Mesenchymal stem cell (in vitro differentiated cells and primary cell): ENCODE measurements around the gene SOX6.

ENCODE experiments used
- DNase-seq: peaks from one replicate; pipeline ENCODE4 v3.0.0-alpha.2; 2013
- H2AFZ ChIP-seq: one replicate; pipeline ENCODE4 v1.6.1; 2013; ENCODE audit warnings: low read depth, mild to moderate bottlenecking, control low read depth, inconsistent platforms, low read length, moderate library complexity
- H2AK5ac ChIP-seq: 2 replicates; pipeline ENCODE4 v1.6.1; 2013; ENCODE audit warnings: low read length, moderate library complexity, mild to moderate bottlenecking, inconsistent platforms; ENCODE audit not compliant: severe bottlenecking
- H2BK120ac ChIP-seq: one replicate; pipeline ENCODE4 v1.6.1; 2013; ENCODE audit warnings: low read depth, mild to moderate bottlenecking, inconsistent platforms, low read length, moderate library complexity
- H2BK12ac ChIP-seq, 2 experiments: one replicate each; pipeline ENCODE4 v1.6.1; 2013; ENCODE audit warnings: inconsistent platforms in 2 of 2, low read length in 2 of 2, mild to moderate bottlenecking in 2 of 2, moderate library complexity in 2 of 2, control low read depth in 1 of 2
- H2BK15ac ChIP-seq: one replicate; pipeline ENCODE4 v1.6.1; 2013; ENCODE audit warnings: mild to moderate bottlenecking, low read depth, inconsistent platforms; ENCODE audit not compliant: poor library complexity, severe bottlenecking
- H2BK5ac ChIP-seq: 2 replicates; pipeline ENCODE4 v1.6.1; 2013; ENCODE audit warnings: low read depth, mild to moderate bottlenecking, low read length, control low read depth, inconsistent platforms; ENCODE audit not compliant: poor library complexity, severe bottlenecking
- H3K14ac ChIP-seq, 2 experiments: one replicate each; pipeline ENCODE4 v1.6.1; 2013; ENCODE audit warnings: inconsistent platforms in 2 of 2, low read length in 2 of 2, control low read depth in 1 of 2, mild to moderate bottlenecking in 1 of 2, moderate library complexity in 1 of 2
- H3K18ac ChIP-seq, 2 experiments: one replicate each; pipeline ENCODE4 v1.6.1; 2013; ENCODE audit warnings: inconsistent platforms in 2 of 2, low read length in 2 of 2, control low read depth in 1 of 2, low read depth in 1 of 2, mild to moderate bottlenecking in 1 of 2
- H3K23ac ChIP-seq, 2 experiments: one replicate each; pipeline ENCODE4 v1.6.1; 2013; ENCODE audit warnings: inconsistent platforms in 2 of 2, low read length in 2 of 2, mild to moderate bottlenecking in 2 of 2, moderate library complexity in 2 of 2, control low read depth in 1 of 2
- H3K27ac ChIP-seq: 2 replicates; pipeline ENCODE4 v1.5.1; 2013; ENCODE audit warnings: mild to moderate bottlenecking, moderate library complexity, low read length, control low read depth, inconsistent platforms; ENCODE audit not compliant: poor library complexity, severe bottlenecking
- H3K27me3 ChIP-seq, 2 experiments: 2 replicates each; pipeline versions ENCODE4 v1.6.1 to v1.7.0; 2013; ENCODE audit warnings: low read length in 2 of 2, mild to moderate bottlenecking in 2 of 2, moderate library complexity in 2 of 2, control low read depth in 1 of 2, inconsistent platforms in 1 of 2; ENCODE audit not compliant: control insufficient read depth in 1 of 2, insufficient read depth in 1 of 2
- H3K36me3 ChIP-seq, 2 experiments: 2 replicates each; pipeline versions ENCODE4 v1.6.1 to v1.7.0; 2013; ENCODE audit warnings: low read length in 2 of 2, control low read depth in 1 of 2, inconsistent platforms in 1 of 2, low read depth in 1 of 2, mild to moderate bottlenecking in 1 of 2; ENCODE audit not compliant: insufficient read depth in 2 of 2, control insufficient read depth in 1 of 2
- H3K4ac ChIP-seq, 2 experiments: one replicate each; pipeline ENCODE4 v1.6.1; 2013; ENCODE audit warnings: inconsistent platforms in 2 of 2, low read length in 2 of 2, mild to moderate bottlenecking in 2 of 2, moderate library complexity in 2 of 2, control low read depth in 1 of 2, low read depth in 1 of 2
- H3K4me1 ChIP-seq: 2 replicates; pipeline ENCODE4 v1.6.1; 2013; ENCODE audit warnings: low read depth, low read length, control low read depth; ENCODE audit not compliant: control insufficient read depth, insufficient read depth
- H3K4me2 ChIP-seq: 2 replicates; pipeline ENCODE4 v1.6.1; 2013; ENCODE audit warnings: low read length, mild to moderate bottlenecking, inconsistent platforms; ENCODE audit not compliant: poor library complexity, severe bottlenecking
- H3K4me3 ChIP-seq, 2 experiments: 2 replicates each; pipeline versions ENCODE4 v1.5.1 to v1.7.0; 2013; ENCODE audit warnings: low read length in 2 of 2, mild to moderate bottlenecking in 2 of 2, control low read depth in 1 of 2, low read depth in 1 of 2; ENCODE audit not compliant: insufficient read depth in 1 of 2
- H3K79me1 ChIP-seq: replicated peaks from 2 replicates; pipeline ENCODE4 v1.6.1; 2013; ENCODE audit warnings: mild to moderate bottlenecking, control low read depth, low read length, inconsistent platforms; ENCODE audit not compliant: poor library complexity, severe bottlenecking
- H3K9ac ChIP-seq: 2 replicates; pipeline ENCODE4 v1.7.0; 2013; ENCODE audit warnings: mild to moderate bottlenecking, low read length, moderate library complexity
- H3K9me3 ChIP-seq: 2 replicates; pipeline ENCODE4 v1.7.0; 2013; ENCODE audit warnings: mild to moderate bottlenecking, low read length; ENCODE audit not compliant: control insufficient read depth
- H4K8ac ChIP-seq: one replicate; pipeline ENCODE4 v1.6.1; 2013; ENCODE audit warnings: inconsistent platforms, mild to moderate bottlenecking, low read length, moderate library complexity
- H4K91ac ChIP-seq: one replicate; pipeline ENCODE4 v1.6.1; 2013; ENCODE audit warnings: mild to moderate bottlenecking, low read length, inconsistent platforms
- WGBS: methylation state at CpG from one replicate; pipeline ENCODE4 v1.1.7; 2013; ENCODE audit warnings: mixed read lengths; 5-methylcytosine and 5-hydroxymethylcytosine counted together

Gene SOX6

DNA sequence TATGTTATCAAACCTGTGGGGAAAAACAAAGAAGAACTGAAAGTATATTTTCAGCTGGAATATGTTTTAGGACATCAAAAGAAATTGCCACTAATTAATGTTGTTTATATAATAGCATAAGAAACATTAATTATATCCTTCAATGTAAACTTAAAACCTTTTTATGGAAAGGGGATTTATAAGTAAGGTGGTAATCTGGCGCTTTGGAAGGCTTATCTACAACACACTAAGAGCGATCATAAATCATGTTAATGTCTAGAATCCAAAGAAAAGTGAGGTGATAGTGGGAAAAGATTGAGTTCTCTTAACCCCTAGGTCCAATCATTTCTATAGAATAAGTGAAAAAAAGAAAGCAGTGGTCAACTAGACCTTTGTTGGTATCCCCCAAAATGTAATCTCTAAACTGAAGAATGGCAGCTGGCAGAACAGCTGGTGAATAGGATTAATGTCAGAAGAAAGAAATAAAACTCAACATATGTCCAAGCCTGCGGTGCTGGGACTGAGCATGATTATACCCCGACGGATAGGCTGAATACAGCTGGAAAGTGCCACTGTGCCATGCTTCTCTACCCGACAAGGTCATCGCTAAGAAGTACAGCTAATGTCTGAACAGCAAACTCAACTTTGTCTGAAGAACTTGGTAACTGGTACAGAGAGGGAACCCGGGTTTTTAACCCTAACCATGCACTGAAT lies 64.0 kb downstream of the SOX6 start:
- Histone ChIP-seq H2BK120ac (no peak overlapping the region), H3K9me3 (no peaks in the 10 kb centered on the region), H3K4ac (no peak overlapping the region), H4K8ac (peak overlapping the region; percentile 49), H3K36me3 (no peaks in the 10 kb centered on the region), H3K79me1 (peaks cover 3% of the 10 kb centered on the region), H2AFZ (no peak overlapping the region), H3K27me3 (no peaks in the 10 kb centered on the region), H4K91ac (no peak overlapping the region), H3K18ac (peak overlapping the region in 1 of 2 experiments; percentile 13), H3K4me1 (no peaks in the 10 kb centered on the region), H2BK15ac (no peak overlapping the region), H3K4me2 (no peak overlapping the region), H3K14ac (no peak overlapping the region), H2BK12ac (no peak overlapping the region), H3K23ac (no peak overlapping the region), H3K9ac (no peak overlapping the region), H3K4me3 (no peak overlapping the region), H2BK5ac (no peak overlapping the region), H2AK5ac (no peak overlapping the region), H3K27ac (no peak overlapping the region)
- WGBS: 90% methylated on average over 6 of the region's 8 CpGs
- DNase-seq: no peak

DNA sequence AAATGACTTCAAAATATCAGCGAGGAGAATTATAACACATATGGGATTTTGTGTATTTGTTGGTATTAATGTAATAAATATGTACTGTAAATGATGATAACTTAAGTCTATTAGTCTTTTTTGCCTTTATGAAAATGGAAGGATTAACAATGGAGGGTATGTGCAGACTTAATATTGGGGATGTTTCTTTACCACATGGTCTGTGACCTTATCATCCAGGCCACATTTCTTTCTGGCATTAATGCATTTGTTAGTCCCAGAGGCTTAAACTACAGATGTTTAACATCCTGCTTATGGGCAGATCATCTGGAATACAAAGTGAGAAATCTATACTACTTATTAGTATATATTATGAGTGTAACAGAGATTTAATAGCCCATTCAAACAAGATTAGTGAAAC lies 64.6 kb downstream of the SOX6 start:
- H3K79me1 ChIP-seq: peaks cover 3% of the 10 kb centered on the region
- no peak overlapping the region for H2AK5ac ChIP-seq
- H4K91ac ChIP-seq: no peak overlapping the region
- H3K4me3 ChIP-seq: no peak overlapping the region
- H2BK12ac ChIP-seq: no peak overlapping the region
- H3K9ac ChIP-seq: no peak overlapping the region
- no peaks in the 10 kb centered on the region for H3K36me3 ChIP-seq
- no CpG with 5 or more reads among the region's 1 CpG for WGBS
- no peak overlapping the region for H3K4me2 ChIP-seq
- H2BK5ac ChIP-seq: no peak overlapping the region
- no peak overlapping the region for H4K8ac ChIP-seq
- no peak for DNase-seq
- no peak overlapping the region for H2BK15ac ChIP-seq
- H3K18ac ChIP-seq: no peak overlapping the region
- H3K27me3 ChIP-seq: no peaks in the 10 kb centered on the region
- no peak overlapping the region for H3K4ac ChIP-seq
- no peak overlapping the region for H2AFZ ChIP-seq
- H3K4me1 ChIP-seq: no peaks in the 10 kb centered on the region
- no peak overlapping the region for H3K27ac ChIP-seq
- no peak overlapping the region for H2BK120ac ChIP-seq
- no peaks in the 10 kb centered on the region for H3K9me3 ChIP-seq
- H3K14ac ChIP-seq: no peak overlapping the region
- H3K23ac ChIP-seq: no peak overlapping the region

DNA sequence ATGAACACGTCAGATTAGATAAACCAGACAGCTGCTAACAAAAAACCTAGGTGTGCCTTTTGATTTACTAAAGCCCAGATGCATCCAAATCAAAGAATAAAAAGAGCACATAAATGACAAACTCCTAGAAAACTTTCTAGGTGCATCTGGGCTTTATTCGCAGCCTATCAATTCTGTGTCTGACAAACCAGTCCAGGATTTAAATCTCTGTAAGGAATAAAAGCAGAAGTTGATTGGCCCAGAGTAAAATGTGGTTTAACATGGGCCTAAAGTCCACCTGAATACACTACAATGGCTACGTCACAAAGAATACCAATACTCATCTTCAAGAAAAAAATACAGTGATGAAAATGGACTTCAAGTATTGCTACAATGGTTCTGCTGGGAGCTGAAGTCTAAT lies 66.8 kb downstream of the SOX6 start:
- H2BK12ac ChIP-seq: no peak overlapping the region
- H3K14ac ChIP-seq: no peak overlapping the region
- no peak overlapping the region for H2AFZ ChIP-seq
- peaks cover 3% of the 10 kb centered on the region for H3K79me1 ChIP-seq
- H2AK5ac ChIP-seq: no peak overlapping the region
- no peak overlapping the region for H3K4me2 ChIP-seq
- DNase-seq: no peak
- no peaks in the 10 kb centered on the region for H3K36me3 ChIP-seq
- no peak overlapping the region for H3K27ac ChIP-seq
- H3K4ac ChIP-seq: no peak overlapping the region
- H3K4me1 ChIP-seq: no peaks in the 10 kb centered on the region
- no peak overlapping the region for H4K8ac ChIP-seq
- no peak overlapping the region for H2BK5ac ChIP-seq
- no peak overlapping the region for H3K9ac ChIP-seq
- 80% methylated on average over 1 of the region's 3 CpGs for WGBS
- H4K91ac ChIP-seq: no peak overlapping the region
- H3K23ac ChIP-seq: no peak overlapping the region
- H3K27me3 ChIP-seq: no peaks in the 10 kb centered on the region
- no peak overlapping the region for H2BK15ac ChIP-seq
- no peaks in the 10 kb centered on the region for H3K9me3 ChIP-seq
- H3K4me3 ChIP-seq: no peak overlapping the region
- no peak overlapping the region for H3K18ac ChIP-seq
- no peak overlapping the region for H2BK120ac ChIP-seq

DNA sequence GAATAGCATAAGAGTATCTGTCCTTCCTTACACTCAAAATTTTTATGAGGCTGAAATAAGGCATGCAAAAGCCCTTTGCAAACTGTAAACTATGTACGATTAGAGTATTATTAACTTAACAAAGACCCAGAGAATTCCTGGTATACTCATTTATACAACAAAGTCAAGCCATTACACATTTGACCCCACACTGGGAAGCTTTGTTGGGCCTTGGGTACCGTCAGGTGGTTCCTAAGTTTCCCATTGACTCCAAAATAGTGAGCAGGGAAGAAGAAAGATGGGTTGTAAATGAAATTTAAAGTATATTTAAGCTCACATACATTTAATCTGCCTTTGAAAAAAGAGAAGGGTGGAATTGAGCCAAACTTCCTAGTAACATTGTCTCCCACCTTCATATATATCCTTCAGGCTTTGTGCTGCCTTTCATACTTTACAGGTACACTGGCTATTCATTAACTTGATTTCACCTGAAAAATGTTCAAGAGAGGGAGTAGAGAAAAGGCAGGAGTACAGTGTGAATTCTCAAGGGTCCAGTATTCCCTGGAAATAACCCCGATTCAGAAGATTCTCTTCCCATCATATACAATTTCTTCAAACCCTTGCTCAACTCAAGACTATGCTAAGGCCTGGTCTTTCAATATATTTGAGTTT lies 68.6 kb downstream of the SOX6 start:
- no peak overlapping the region for H4K91ac ChIP-seq
- H3K79me1 ChIP-seq: peaks cover 3% of the 10 kb centered on the region
- no peak overlapping the region for H3K9ac ChIP-seq
- no peak for DNase-seq
- no peaks in the 10 kb centered on the region for H3K36me3 ChIP-seq
- H4K8ac ChIP-seq: no peak overlapping the region
- H3K27me3 ChIP-seq: no peaks in the 10 kb centered on the region
- no peak overlapping the region for H2AK5ac ChIP-seq
- no peaks in the 10 kb centered on the region for H3K4me1 ChIP-seq
- no peak overlapping the region for H2AFZ ChIP-seq
- H3K27ac ChIP-seq: no peak overlapping the region
- no peak overlapping the region for H3K18ac ChIP-seq
- 67% methylated on average over 1 of the region's 3 CpGs for WGBS
- no peak overlapping the region for H3K4me2 ChIP-seq
- H3K9me3 ChIP-seq: no peaks in the 10 kb centered on the region
- H2BK5ac ChIP-seq: no peak overlapping the region
- H2BK120ac ChIP-seq: no peak overlapping the region
- H2BK15ac ChIP-seq: no peak overlapping the region
- H3K4ac ChIP-seq: no peak overlapping the region
- H3K4me3 ChIP-seq: no peak overlapping the region
- no peak overlapping the region for H2BK12ac ChIP-seq
- H3K23ac ChIP-seq: no peak overlapping the region
- H3K14ac ChIP-seq: no peak overlapping the region
